ENCODE data around the gene UBE2J2. TPM values are rescaled to one million over a fixed set of nuclear protein-coding genes. Genes with fewer than 3 reads are reported as not detected.
A peak's percentile ranks its signal among the peaks of the same experiment; 100 is the strongest.

The UBE2J2 gene
- total RNA-seq, 1 donor from 2014 or later: 40.0 TPM

GRCh38 chr1:1311107-1312104, 37.8 kb upstream of the UBE2J2 start:
- no peak for ATAC-seq
- no peak for DNase-seq (ENCODE audit: missing footprints)
- intact Hi-C loops (cut with DNase I): no loop called here

DNA sequence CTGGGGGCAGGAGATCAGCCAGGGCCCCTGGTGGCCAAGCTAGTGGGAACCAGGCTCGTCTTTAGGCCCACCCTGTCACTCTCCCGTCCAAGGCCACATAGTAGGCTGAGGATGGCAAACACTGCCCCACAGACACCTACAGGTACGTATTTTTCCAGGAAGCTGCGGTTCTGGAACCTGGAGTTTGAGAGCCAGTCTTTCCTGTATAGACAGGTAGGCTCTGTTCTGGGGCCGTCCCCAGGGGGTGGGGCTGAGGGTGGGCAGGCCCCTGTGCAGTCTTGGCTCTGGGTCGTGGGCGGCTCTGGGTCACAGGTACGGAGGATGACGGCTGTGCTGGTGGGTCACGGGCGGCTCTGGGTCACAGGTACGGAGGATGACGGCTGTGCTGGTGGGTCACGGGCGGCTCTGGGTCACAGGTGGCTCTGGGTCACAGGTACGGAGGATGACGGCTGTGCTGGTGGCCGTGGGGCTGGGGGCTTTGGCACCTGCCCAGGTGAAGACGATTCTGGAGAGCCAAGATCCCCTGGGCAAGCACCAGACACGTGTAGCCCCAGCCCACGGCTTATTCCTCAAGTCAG, 36.9 kb upstream of the UBE2J2 start:
- no peak for ATAC-seq
- no peak for DNase-seq (ENCODE audit: missing footprints)
- intact Hi-C loops (cut with DNase I): no loop called here

- ATAC-seq (no peak), DNase-seq (ENCODE audit: missing footprints) (no peak)
- intact Hi-C loops (cut with DNase I): no loop called here
Observed at GRCh38 chr1:1310109-1310385, 36.4 kb upstream of the UBE2J2 start.

- intact Hi-C loops (cut with DNase I): loop anchor here (2.0 kb wide), 1 partner anchor 39 kb away; the partner anchor contains the start of gene DVL1
- no peak for DNase-seq (ENCODE audit: missing footprints)
- ATAC-seq: no peak
Observed at GRCh38 chr1:1309251-1310108, 35.8 kb upstream of the UBE2J2 start.

- intact Hi-C loops (cut with DNase I): loop anchor here (2.0 kb wide), 1 partner anchor 40 kb away; the partner anchor contains the start of gene DVL1
- no peak for ATAC-seq
- DNase-seq (ENCODE audit: missing footprints): no peak
Observed at GRCh38 chr1:1308756-1309250, 35.1 kb upstream of the UBE2J2 start.

- peak; percentile 95 for DNase-seq (ENCODE audit: missing footprints)
- ATAC-seq: peak; percentile 81
- intact Hi-C loops (cut with DNase I): loop anchor here (2.0 kb wide), 1 partner anchor 41 kb away; the partner anchor contains the start of gene DVL1
Observed at GRCh38 chr1:1307923-1308755, 34.5 kb upstream of the UBE2J2 start, which contains the start of the genes ACAP3 and PUSL1. TSS of gene ACAP3 (minus strand) at chr1:1307930. CDS start at chr1:1307815, 115 bp downstream. TSS of gene PUSL1 (plus strand) at chr1:1308597. CDS start at chr1:1308644, 47 bp downstream.

DNA sequence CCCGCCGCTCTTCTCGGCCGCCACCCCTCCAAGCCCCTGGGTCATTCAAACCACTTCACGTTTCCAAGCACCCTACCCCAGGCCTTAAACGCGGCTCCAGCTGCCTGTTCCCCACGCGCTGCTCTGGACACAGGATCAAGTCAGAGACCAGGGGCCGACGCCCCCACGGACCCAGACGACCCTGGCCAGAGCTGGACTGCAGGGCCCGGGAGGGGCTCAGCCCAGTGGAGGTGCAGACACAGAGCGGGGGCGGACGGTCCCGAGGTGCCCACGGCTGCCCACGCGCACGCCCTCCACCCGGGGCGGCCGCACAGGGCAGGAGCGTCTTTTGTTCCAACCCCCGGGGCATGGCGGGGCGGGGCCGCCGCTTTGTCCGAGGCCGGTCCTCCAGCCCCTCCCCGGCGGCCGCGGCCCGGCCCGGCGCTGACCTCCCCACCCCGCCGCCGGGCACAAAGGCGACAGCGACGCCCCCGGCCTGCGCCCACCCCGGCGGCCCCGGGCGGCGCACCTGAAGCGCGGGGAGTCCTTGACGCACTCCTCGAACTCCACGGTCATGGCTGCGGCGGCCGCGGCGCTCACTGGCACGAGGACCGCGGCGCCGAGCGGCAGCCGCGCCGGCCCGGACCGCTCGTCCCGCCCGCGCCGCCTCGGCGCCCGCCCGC, 33.7 kb upstream of the UBE2J2 start:
- intact Hi-C loops (cut with DNase I): no loop called here
- DNase-seq (ENCODE audit: missing footprints) (peak; percentile 82), ATAC-seq (no peak)

GRCh38 chr1:1306661-1307260, 33.1 kb upstream of the UBE2J2 start:
- no peak for DNase-seq (ENCODE audit: missing footprints)
- no peak for ATAC-seq
- intact Hi-C loops (cut with DNase I): no loop called here

DNA sequence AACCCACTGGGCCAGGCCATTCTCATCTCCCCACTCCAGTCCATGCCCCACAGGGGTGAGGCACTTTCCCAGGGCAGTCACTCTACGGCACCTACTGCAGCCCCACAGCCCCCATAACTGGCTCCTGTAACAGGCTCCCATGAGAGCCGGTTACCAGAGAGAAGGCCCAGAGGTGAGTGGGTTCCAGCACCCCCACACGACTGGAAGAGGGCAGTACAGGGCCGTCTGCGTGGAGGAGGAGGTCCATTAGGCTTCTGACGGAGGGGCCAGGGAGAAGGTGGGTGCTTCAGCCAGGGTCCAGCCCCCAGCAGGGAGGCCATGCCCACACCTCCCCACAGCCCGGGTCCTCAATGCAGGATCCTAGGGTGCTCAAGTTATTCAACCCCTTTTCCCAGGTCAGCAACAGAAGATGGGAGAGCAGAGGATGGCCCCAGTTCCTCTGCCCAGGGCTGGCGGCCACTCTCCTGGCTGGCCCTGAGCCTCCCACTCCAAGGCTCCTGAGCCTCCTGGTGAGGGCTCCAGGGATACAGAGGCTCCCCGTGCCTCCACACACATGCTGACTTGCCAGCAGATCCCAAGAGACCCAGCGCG, 32.5 kb upstream of the UBE2J2 start:
- DNase-seq (ENCODE audit: missing footprints): no peak
- ATAC-seq: no peak
- intact Hi-C loops (cut with DNase I): no loop called here

DNA sequence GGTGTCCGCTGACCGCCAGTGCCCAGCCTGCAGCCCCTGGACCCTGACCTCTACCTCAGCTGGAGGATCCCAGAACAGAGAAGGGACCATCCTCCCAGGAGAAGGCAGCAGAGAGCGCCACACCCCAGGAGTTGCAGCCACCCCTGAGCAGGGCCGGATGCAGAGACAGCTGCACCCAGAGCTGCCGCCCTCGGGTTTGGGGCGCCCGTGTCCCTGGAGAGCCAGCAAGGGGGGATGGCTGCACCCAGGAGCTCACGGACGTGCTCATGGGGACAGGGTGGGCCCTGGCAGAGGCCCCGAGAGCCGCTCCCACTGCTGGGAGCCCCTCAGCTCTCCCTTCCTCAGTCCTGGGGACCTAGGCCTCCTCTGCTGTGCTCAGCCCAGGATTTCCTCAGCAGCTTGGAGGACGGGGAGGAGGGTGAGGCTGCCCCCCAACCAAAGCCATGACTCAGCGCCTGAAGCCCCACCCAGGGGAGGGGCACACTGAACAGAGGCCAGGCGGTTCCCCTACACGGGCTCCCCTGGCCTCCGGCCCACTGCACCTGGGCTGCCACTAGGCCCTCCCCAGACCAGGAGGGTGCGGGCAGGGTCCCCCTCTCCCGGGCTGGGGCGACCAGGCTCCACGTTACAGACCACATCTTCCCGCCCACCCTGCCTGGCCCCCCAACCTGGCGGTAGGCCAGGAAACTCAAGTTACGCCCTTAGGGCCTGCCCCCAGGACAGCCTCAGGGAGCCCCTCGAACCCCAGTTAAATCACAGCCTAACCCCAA, 31.8 kb upstream of the UBE2J2 start:
- ATAC-seq (peak; percentile 26), DNase-seq (ENCODE audit: missing footprints) (peak; percentile 83)
- intact Hi-C loops (cut with DNase I): no loop called here

- peak; percentile 18 for ATAC-seq
- peak; percentile 90 for DNase-seq (ENCODE audit: missing footprints)
- intact Hi-C loops (cut with DNase I): no loop called here
Observed at GRCh38 chr1:1304331-1305299, 31.0 kb upstream of the UBE2J2 start.

DNA sequence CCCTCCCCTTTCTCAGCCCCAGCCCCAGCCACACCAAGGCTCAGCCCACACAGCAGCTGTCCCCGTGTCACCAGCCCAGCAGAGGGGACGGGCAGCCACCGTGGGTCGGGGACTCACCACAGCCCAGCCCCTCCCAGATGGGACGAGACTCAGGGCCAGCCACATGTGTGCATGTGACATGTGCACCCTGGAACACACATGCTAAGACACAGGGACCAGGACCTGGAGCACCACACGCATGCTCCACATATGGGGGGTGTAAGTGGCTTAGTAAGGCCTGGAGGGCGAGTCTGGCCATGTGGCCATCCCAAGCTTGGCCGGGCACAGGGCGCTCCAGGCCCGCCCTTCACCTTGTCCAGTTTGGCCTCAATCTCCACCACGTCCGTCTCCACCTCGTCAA, 30.1 kb upstream of the UBE2J2 start:
- intact Hi-C loops (cut with DNase I): no loop called here
- ATAC-seq (no peak), DNase-seq (ENCODE audit: missing footprints) (no peak)

GRCh38 chr1:1302951-1303509, 29.4 kb upstream of the UBE2J2 start:
- DNase-seq (ENCODE audit: missing footprints): no peak
- no peak for ATAC-seq
- intact Hi-C loops (cut with DNase I): no loop called here

GRCh38 chr1:1302006-1302430, 28.4 kb upstream of the UBE2J2 start:
- no peak for DNase-seq (ENCODE audit: missing footprints)
- intact Hi-C loops (cut with DNase I): no loop called here
- ATAC-seq: no peak

DNA sequence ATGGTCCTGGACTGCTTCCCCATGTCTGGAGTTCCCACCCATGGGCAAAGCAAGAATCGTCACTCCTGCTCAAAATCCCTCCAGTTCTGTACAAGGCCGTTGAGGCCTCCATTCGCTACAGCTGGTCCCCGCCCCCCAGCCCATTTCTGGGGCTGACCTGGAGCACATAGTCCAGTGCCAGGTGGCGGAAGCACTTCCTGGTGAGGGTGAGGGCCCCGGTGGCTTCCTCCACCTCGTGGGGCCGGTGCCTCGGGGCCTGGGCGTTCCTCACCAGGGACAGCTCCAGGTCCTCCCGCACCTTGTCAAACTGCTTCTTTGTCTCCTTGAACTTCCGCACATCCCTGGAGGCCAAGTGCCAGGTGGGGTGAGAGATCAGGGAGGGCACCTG, 26.7 kb upstream of the UBE2J2 start:
- DNase-seq (ENCODE audit: missing footprints) (no peak), ATAC-seq (no peak)
- intact Hi-C loops (cut with DNase I): no loop called here
